Medulla oblongata (tissue), 1 donor: ENCODE data around the gene TRRAP.
"Not testable (repeated sequence)": the region's sequence is repeated elsewhere in the genome, so short reads cannot be mapped to it uniquely, and the experiment has no call there.

Source experiments
- DNase-seq: peaks from one replicate; pipeline ENCODE4 v3.0.0-alpha.2; 2015; ENCODE audit errors: extremely low spot score

TRRAP gene

GRCh38 chr7:98878365-98879197 is at the start of gene TRRAP:
TSS of gene TRRAP (plus strand) at chr7:98878532. CDS start at chr7:98881151, 2,619 bp downstream.
- DNase-seq: peak; percentile 49

- DNase-seq: no peak
These were observed 47.3 kb upstream of the TRRAP start for GRCh38 chr7:98830972-98831548.

- DNase-seq: no peak
These were observed 46.6 kb upstream of the TRRAP start for GRCh38 chr7:98831641-98832221.

- no peak for DNase-seq
These were observed 45.3 kb upstream of the TRRAP start for GRCh38 chr7:98833022-98833421.

DNA sequence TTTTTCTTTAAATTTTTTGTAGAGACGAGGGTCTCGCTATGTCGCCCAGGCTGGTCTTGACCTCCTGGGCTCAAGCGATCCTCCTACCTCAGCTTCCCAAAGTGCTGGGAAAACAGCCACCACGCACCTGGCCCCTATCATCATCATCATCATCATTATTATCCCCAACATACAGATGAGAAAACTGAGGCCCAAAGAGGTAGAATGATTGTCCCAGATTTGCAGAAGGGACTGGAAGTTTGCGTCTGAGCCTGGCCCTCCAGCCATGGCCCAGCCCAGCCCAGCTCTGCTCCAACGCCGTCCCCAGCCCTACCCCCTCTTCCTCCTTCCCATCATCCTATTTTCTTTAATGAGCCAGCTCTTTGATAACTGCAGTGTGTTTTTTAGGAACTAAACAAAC is 43.4 kb upstream of the TRRAP start:
- DNase-seq: no peak

GRCh38 chr7:98836811-98837629 is 41.3 kb upstream of the TRRAP start:
- no peak for DNase-seq

GRCh38 chr7:98837630-98837972 is 40.7 kb upstream of the TRRAP start:
- no peak for DNase-seq

DNA sequence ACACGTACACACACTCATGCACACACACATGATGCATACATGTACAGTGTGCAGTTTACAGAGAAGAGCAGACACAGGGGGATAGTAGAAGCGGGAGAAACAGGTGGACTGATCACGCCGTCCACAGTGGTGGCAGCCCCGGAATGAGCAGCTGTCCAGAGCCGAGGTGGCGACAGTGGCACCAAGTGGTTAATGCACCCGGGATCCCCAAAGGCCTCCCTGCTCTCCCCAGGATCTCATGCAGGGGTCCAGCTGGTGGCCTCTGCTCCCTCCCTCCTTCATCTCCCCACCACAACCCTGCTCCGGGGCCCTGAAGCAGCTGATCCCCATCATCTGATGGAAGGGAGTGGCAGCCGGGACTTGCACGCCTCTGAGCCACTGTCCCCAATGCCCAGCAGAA is 38.2 kb upstream of the TRRAP start:
- DNase-seq: no peak

GRCh38 chr7:98840722-98841121 is 37.6 kb upstream of the TRRAP start:
- no peak for DNase-seq

GRCh38 chr7:98841179-98841997 is 36.9 kb upstream of the TRRAP start:
- peak; percentile 54 for DNase-seq

DNA sequence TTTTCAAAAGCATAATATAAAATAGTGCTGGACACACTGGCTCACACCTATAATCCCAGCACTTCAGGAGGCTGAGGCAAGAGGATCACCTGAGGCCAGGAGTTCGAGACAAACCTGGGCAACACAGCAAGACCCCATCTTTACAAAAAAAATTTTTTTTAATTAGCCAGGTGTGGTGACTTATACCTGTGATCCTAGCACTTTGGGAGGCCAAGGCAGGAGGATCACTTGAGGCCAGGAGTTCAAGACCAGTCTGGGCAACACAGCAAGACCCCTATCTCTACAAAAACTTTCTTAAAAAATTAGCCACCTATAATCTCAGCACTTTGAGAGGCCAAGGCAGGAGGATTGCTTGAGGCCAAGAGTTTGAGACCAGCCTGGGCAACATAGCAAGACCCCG is 35.8 kb upstream of the TRRAP start:
- not testable (repeated sequence) for DNase-seq

DNA sequence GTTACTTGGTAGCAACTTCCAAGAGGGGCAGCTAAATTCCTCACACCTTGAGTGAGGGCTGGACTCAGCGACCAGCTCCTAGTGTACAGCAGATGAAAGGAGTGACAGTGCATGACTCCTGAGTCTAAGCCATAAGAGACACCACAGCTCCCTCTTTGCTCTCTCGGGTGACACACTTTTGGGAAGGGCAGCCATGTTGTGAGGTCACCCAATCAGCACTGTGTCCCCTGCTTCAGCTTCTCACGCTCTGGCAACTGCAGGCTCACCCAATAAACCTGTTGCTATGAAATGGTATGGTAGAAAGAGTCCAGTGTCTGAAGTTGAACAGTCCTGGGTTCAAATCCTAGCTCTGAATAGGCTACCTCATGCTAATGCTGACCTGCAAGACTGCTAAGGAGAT is 29.4 kb upstream of the TRRAP start:
- DNase-seq: no peak

DNA sequence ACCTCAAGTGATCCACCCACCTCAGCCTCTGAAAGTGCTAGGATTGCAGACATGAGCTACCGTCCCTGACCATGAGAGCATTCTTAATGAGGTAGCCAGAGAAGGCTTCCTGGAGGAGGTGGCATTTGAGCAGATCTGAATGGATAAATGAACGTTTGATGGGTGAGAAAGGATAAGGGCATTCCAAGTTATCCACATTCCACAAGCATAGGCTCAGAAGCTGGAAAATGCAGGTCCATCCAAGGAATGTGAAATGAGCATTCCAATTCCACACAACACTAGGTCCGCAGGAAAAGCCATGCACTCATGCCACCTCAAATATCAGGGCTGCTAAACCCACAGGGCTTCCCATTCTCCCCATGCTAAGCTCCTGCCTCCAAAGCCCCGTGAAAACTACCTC is 25.5 kb upstream of the TRRAP start:
- DNase-seq: no peak

DNA sequence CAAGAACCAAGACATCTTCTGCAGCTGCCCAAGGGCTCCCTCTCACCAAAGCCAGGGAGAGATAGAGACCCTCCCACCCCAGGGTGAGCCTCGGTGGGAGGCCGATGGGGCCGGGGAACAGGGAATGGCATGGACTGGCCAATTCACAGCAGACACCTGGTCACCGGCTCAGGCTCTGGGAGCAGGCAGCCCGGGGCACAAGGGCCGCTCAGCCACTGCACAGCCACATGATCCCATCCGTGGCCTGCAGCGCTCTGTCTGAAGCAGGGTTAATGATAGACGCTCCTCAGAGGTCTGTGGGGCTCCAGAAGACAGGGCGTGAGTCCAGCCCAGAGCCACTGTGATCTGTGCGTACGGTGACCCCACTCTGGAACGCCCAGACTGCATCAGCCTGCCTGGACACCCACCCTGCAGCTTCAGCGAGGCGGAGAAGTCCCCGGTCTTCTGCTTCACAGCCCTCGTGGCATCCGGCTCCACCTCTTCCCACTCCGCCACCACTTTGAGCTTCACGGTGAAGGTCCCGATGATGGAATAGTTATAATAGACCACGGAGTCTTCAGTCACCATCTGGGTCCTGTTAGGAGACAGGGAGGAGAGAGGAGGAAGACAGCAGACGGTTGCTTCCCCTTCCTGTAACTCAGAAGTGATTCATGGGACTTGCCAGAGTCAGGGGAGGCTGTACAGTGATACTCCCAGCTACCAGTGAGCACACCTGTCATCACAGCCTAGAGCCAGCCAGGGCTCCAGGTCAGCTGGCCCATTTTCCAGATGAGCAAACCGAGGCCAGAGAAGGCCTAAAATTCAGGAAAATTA is 22.5 kb upstream of the TRRAP start:
- no peak for DNase-seq

GRCh38 chr7:98860071-98860470 is 18.3 kb upstream of the TRRAP start:
- no peak for DNase-seq

GRCh38 chr7:98862203-98862602 is 16.1 kb upstream of the TRRAP start:
- no peak for DNase-seq

DNA sequence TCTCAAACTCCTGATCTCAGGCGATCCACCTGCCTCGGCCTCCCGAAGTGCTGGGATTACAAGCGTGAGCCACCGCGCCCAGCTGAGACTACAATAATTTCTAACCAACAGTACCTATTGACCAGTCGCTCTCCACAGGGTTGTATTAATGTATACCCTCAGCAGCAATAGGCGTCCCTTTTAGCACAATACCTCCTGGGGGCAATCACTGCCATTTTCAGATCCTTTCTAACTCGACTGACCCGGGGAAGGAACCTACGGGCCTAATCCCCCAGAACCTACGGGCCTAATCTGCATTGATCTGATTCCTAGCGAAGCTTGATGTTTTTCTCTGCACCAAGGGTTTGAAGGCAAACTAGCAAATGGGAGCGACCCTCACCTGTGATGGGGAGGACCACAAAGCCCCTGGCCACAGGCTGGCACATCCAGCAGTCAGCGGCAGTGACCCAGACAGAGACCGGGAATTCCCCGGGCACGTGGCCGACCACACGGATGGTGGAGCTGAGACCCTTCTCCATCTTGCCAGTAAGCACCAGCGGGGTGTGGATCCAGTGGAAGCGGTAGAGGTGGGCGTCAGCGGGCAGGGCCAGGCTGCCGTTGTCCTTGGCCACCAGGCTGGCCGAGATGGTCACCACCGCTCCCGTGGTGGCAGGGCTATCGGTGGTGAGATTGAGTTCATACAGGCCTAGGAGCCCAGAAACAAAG is 15.5 kb upstream of the TRRAP start:
- no peak for DNase-seq

GRCh38 chr7:98863601-98864000 is 14.7 kb upstream of the TRRAP start:
- DNase-seq: no peak

DNA sequence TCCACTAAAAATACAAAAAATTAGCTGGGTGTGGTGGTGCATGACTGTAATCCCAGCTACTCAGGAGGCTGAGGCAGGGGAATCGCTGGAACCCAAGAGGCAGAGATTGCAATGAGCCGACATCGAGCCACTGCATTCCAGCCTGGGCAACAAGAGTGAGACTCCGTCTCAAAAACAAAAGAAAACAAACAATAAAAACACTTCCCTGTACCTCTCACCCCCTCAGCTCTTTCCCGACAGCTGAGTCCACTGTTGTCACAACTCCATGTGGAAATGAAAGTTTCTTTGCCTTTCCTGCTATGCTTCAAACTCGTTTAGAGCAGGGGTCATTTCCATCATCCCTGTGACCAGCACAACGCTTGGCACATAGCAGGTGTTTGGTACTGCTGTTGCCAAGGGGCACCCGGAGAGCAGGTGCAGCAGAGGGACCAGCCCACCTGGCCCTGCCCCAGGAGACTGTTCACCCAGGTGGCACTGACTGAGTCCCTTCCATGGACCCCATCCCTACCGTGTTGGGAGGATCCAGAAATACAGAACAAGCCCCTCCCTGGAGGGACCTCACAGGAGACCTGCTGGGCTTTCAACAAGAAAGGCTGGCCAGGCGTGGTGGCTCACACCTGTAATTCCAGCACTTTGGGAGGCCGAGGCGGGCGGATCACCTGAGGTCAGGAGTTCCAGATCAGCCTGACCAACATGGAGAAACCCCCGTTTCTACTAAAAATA is 13.4 kb upstream of the TRRAP start:
- DNase-seq: no peak
